Heart left ventricle (tissue), 13 donors: ENCODE measurements around the gene PIGS.

Experiments used
- POLR2A ChIP-seq, 2 donors: fragments of 450-650 bp; IDR thresholded peaks; one replicate each; pipeline ENCODE4 v1.6.1; 2017; ENCODE audit warnings: antibody characterized with exemption in 2 of 2, mild to moderate bottlenecking in 2 of 2, moderate library complexity in 2 of 2
- TF ChIP-seq, protein P1 (sequence below), 12 donors: fragments of 200-600 bp; sonication (generic) in 4 of 12; IDR thresholded peaks; one replicate each; pipeline versions ENCODE4 v1.5.0 to v1.8.0; 2018 to 2022; ENCODE audit warnings: antibody characterized with exemption in 12 of 12, mild to moderate bottlenecking in 5 of 12
- donor health status: ischemic (EF 13 %, LVEDD 7.1; RV severe dilation, severe dysfunction).
- donor health status: DM: no; HTN: yes; CAD: no.
- donor health status: DM: no; HTN: no; CAD: no.
- donor health status: ischemic (EF 25% LVEDD 6.9; RV normal size, moderate dysfunction).
- donor health status: ischemic (EF 25% LVEDD 5.7; RV mildly dilated, moderate dysfunction).
- donor health status: ischemic (EF 35%, LVEDD 5.7; RV mildly dilated, moderate dysfunction).
- donor health status: nonischemic (EF 11% LVEDD 7.7; RV severe dilation, severe dysfunction).
- donor health status: DM: yes; HTN: yes; CAD: no.
- donor health status: PGD.
- donor health status: ischemic (EF 29% LVEDD 5.4; RV normal size, mild dysfunction).
- donor health status: nonischemic (EF 23%, LVEDD 6.1; RV moderate dilation, normal function).

DNA sequence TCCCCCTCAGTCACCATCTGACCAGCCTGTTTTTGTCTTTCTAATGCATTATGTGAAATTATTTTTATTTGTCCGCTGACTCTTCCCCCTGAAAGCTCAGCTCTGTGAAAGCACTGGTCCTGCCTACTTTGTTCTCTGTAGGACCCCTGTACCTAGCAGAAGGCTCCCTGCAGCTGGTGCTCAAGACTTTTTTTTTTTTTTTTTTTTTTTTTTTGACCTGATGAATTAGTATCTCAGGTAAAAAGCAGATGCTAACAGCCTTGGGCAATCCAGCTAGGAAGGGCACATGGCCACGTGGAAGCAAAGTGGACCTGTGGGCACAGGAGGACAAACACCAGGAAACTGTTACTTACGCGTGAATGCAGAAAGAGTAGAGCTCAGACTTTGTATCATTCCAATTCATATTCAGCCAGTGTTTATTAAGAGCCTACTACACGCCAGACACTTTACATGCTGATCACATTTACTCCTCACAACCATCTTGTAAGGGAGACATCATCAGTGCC lies 18.3 kb downstream of the PIGS start:
- TF ChIP-seq, protein P1, sequence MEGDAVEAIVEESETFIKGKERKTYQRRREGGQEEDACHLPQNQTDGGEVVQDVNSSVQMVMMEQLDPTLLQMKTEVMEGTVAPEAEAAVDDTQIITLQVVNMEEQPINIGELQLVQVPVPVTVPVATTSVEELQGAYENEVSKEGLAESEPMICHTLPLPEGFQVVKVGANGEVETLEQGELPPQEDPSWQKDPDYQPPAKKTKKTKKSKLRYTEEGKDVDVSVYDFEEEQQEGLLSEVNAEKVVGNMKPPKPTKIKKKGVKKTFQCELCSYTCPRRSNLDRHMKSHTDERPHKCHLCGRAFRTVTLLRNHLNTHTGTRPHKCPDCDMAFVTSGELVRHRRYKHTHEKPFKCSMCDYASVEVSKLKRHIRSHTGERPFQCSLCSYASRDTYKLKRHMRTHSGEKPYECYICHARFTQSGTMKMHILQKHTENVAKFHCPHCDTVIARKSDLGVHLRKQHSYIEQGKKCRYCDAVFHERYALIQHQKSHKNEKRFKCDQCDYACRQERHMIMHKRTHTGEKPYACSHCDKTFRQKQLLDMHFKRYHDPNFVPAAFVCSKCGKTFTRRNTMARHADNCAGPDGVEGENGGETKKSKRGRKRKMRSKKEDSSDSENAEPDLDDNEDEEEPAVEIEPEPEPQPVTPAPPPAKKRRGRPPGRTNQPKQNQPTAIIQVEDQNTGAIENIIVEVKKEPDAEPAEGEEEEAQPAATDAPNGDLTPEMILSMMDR (IDR thresholded peaks at IDR 0.05): no peak
- no peak for TF ChIP-seq POLR2A (IDR thresholded peaks at IDR 0.05)
